SH-SY5Y (cell line): ENCODE measurements around the gene BLMH.

Source experiments
- GATA2 ChIP-seq: IDR thresholded peaks from 2 replicates; pipeline ENCODE4 v1.6.1; 2011; ENCODE audit warnings: mild to moderate bottlenecking, low read depth, low read length
- GATA3 ChIP-seq: IDR thresholded peaks from 2 replicates; pipeline ENCODE4 v1.6.1; 2011; ENCODE audit warnings: low read depth, mild to moderate bottlenecking, low read length, moderate library complexity

GRCh38 chr17:30321314-30321713 is 29.6 kb upstream of the BLMH start:
- TF ChIP-seq GATA3 (no peak), GATA2 (no peak)
